Raji (cell line): Measurements from ENCODE around the gene STON1.

Source experiments
- POLR2A ChIP-seq: IDR thresholded peaks from 2 replicates; pipeline ENCODE4 v1.6.1; 2011; ENCODE audit warnings: low read depth, low read length, control low read depth; ENCODE audit not compliant: insufficient read depth

The STON1 gene

GRCh38 chr2:48587560-48587959, 57.6 kb downstream of the STON1 start:
- no peak for TF ChIP-seq POLR2A

GRCh38 chr2:48587961-48588360, 58.0 kb downstream of the STON1 start:
- TF ChIP-seq POLR2A = no peak

- no peak for TF ChIP-seq POLR2A
These were observed 58.8 kb downstream of the STON1 start for GRCh38 chr2:48588745-48589144.

GRCh38 chr2:48589170-48589767, 59.3 kb downstream of the STON1 start:
- TF ChIP-seq POLR2A = no peak

- TF ChIP-seq POLR2A = no peak
These were observed 60.1 kb downstream of the STON1 start for GRCh38 chr2:48590017-48590416.

- no peak for TF ChIP-seq POLR2A
These were observed 62.1 kb downstream of the STON1 start for GRCh38 chr2:48592067-48592466.

- TF ChIP-seq POLR2A = no peak
These were observed 67.5 kb downstream of the STON1 start for GRCh38 chr2:48597492-48597891.

GRCh38 chr2:48600204-48600813, 70.4 kb downstream of the STON1 start:
- no peak for TF ChIP-seq POLR2A

GRCh38 chr2:48600917-48601316, 71.0 kb downstream of the STON1 start:
- no peak for TF ChIP-seq POLR2A

GRCh38 chr2:48601349-48601748, 71.4 kb downstream of the STON1 start:
- no peak for TF ChIP-seq POLR2A

- no peak for TF ChIP-seq POLR2A
These were observed 75.7 kb downstream of the STON1 start for GRCh38 chr2:48605482-48606175.

- TF ChIP-seq POLR2A = no peak
These were observed 77.5 kb downstream of the STON1 start for GRCh38 chr2:48607307-48608014.

GRCh38 chr2:48613211-48613610, 83.3 kb downstream of the STON1 start:
- TF ChIP-seq POLR2A = no peak

- TF ChIP-seq POLR2A = no peak
These were observed 87.7 kb downstream of the STON1 start, which contains the start of gene GTF2A1L for GRCh38 chr2:48617618-48618017. Gene GTF2A1L, plus strand, starts transcription at chr2:48617856. Its CDS starts 19 bp downstream, at chr2:48617875.

- no peak for TF ChIP-seq POLR2A
These were observed 89.6 kb downstream of the STON1 start for GRCh38 chr2:48619526-48619925.

- TF ChIP-seq POLR2A = no peak
These were observed 90.7 kb downstream of the STON1 start for GRCh38 chr2:48620604-48621003.
